Skeletal muscle satellite cell (primary cell): ENCODE data around the gene C19orf12.

ENCODE experiments used
- H3K27me3 ChIP-seq: 2 replicates; pipeline ENCODE4 v1.7.0; 2013; ENCODE audit warnings: low read length; ENCODE audit not compliant: control insufficient read depth, insufficient read depth
- H3K36me3 ChIP-seq: 2 replicates; pipeline ENCODE4 v1.7.0; 2013; ENCODE audit warnings: mild to moderate bottlenecking, control low read depth, low read length; ENCODE audit not compliant: insufficient read depth
- H3K4me1 ChIP-seq: 2 replicates; pipeline ENCODE4 v1.7.0; 2013; ENCODE audit warnings: low read length; ENCODE audit not compliant: control insufficient read depth, insufficient read depth
- H3K4me2 ChIP-seq: 2 replicates; pipeline ENCODE4 v1.7.0; 2013; ENCODE audit warnings: mild to moderate bottlenecking, low read length
- H3K4me3 ChIP-seq: 2 replicates; pipeline ENCODE4 v1.7.0; 2013; ENCODE audit warnings: low read length
- H3K9ac ChIP-seq: 2 replicates; pipeline ENCODE4 v1.7.0; 2013; ENCODE audit warnings: mild to moderate bottlenecking, low read depth, low read length, moderate library complexity
- H3K9me3 ChIP-seq: replicated peaks from 2 replicates; pipeline ENCODE4 v1.7.0; 2013; ENCODE audit warnings: mild to moderate bottlenecking, control low read depth, low read length

Gene C19orf12

DNA sequence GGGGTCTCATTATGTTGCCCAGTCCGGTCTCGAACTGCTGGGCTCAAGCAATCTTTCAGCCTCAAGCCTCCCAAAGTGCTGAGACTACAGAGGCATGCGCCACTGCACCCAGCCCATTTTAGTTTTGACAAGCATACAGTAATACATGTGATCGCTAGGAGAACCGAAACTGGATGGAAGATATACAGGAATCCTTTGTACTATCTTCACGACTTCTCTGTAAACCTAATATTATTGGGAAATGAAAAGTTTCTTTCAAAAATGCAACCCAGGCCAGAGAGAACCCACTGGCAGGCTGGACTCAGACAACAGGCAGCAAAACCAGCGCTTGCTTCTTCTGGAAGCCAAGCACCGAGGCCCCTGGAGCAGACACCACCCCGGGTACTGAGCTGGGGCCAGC is 9.4 kb downstream of the C19orf12 start:
- Histone ChIP-seq H3K9ac (no peak overlapping the region), H3K36me3 (peaks cover 37% of the 10 kb centered on the region), H3K4me2 (no peak overlapping the region), H3K27me3 (no peaks in the 10 kb centered on the region), H3K9me3 (no peaks in the 10 kb centered on the region), H3K4me3 (no peak overlapping the region), H3K4me1 (peaks cover 4% of the 10 kb centered on the region)

DNA sequence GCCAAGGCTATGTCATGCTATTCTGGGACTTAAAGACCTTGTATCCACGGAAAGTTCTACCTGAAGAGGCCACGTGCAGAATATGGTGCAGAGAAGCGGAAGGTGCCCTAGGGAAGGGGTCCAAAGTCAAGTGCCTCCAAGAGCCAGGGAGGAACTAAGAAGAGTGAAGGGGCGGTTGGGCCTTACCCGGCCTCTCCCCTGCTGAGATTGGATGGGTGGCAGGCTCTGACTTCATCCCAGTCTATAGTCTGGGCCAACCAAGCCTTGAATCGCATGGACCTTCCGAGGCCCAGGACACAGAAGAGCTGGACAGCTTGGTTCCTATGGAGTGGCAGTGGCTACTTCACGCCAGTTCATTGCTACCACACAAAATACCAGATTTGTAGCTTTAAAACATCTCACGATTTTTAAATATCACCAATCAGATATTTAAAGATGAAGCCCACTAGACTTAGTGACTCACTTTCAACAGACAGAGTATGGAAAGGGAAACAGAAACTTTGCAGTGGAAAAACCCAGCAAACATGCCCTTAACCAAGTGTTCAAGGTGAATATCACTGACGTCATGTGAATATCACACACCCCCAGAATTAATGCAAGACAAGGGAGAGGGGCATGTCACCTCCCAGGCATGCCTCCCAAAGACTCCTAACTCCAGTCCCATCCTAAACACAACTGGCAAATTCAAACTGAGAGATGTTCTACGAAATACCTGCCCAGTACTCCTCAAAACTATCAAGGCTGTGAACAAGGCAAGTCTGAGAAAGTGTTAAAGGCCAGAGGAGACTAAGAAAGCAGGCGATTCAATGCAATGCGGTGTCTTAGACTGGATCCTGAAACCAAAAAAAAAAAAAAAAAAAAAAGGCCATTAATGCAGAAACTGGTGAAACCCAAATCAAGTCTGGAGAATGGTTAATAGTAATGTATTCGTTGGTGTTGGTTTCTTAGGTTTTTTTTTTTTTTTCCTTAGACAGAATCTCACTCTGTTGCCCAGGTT is 10.2 kb downstream of the C19orf12 start:
- Histone ChIP-seq H3K4me1 (peaks cover 4% of the 10 kb centered on the region), H3K36me3 (peaks cover 37% of the 10 kb centered on the region), H3K9me3 (no peaks in the 10 kb centered on the region), H3K27me3 (no peaks in the 10 kb centered on the region), H3K4me2 (no peak overlapping the region), H3K9ac (no peak overlapping the region), H3K4me3 (no peak overlapping the region)

DNA sequence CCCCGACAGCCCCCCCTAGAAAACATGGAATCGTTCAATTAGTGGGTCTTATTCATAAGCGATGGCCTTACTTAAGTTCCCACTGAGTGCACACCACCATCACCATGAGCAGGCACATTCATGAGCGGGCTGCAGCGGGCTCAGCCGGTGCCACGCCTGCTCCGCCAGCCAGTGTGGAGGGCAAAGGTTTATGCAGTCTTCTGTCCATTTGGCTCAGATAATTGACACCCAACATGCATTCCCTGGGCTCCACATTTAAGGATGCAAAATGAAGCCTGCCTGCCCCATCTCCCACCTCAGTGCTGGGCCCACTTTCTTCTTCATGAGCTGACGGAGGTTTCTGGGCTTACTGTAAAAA is 12.1 kb downstream of the C19orf12 start:
- no peak overlapping the region for H3K4me2 ChIP-seq
- peaks cover 37% of the 10 kb centered on the region for H3K36me3 ChIP-seq
- no peak overlapping the region for H3K9ac ChIP-seq

DNA sequence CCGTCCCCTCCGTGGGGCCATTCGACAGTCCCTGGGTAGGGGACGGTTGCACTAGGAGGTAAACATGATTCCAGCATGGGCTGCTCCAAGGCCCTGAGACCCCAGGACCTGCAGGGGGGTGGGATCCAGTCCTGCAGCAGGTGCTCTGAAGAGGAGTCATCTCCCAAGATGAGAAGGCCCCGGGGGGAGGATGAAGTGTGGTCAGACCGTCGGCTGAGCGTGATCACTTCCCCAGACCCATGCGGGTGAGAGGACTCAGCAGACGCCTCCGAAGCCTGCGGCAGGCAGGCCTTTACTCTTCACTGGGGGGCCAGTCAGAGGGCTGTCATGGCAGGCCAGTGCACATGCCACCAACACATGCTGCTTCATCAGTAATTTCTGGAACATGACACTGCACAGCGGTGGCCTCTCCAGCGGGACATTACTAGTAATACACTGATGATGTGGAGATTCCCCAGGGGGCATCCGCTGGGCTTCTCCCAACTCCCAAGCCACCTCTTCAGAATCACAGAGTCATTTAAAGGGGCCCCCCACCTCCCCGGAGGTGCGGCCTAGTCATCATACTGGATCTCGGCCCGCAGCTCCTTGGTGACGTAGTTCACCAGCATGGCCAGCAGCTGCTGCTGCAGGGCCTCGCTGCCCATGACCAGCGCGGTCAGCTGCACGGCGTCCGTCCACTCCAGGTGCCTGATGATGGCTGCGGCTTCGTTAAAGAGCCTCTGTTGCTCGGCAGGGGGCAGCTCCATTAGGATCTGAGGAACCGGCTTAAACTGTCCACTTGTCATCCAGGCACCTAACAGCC is 12.7 kb downstream of the C19orf12 start:
- peaks cover 35% of the 10 kb centered on the region for H3K36me3 ChIP-seq
- no peak overlapping the region for H3K4me3 ChIP-seq
- no peak overlapping the region for H3K9ac ChIP-seq
- peaks cover 4% of the 10 kb centered on the region for H3K4me1 ChIP-seq
- no peak overlapping the region for H3K4me2 ChIP-seq
- H3K9me3 ChIP-seq: no peaks in the 10 kb centered on the region
- H3K27me3 ChIP-seq: no peaks in the 10 kb centered on the region

More for the DNA sequence above, 12.1 kb downstream of the C19orf12 start:
- no peaks in the 10 kb centered on the region for H3K9me3 ChIP-seq
- peaks cover 4% of the 10 kb centered on the region for H3K4me1 ChIP-seq
- H3K4me3 ChIP-seq: no peak overlapping the region
- no peaks in the 10 kb centered on the region for H3K27me3 ChIP-seq

DNA sequence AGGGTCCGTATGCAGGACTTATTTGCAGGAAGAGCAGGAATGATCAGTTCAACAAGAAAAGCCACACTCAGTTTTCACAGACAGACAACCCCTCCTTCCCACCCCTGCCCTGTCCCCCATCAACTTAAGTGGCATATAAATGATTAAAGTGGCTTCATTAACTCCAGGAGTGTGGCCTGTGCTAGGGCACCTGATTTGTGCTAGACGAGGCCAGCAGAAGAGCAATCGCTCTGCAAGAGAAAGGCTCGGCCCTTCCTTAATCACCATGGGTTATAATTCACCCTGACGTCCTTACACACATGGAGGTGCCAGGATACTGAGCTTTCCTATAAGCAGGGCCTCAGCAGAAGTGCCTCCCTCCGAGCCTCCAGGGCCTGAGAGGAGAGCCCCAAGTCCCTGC is 14.6 kb downstream of the C19orf12 start:
- no peaks in the 10 kb centered on the region for H3K9me3 ChIP-seq
- no peaks in the 10 kb centered on the region for H3K27me3 ChIP-seq
- H3K9ac ChIP-seq: no peak overlapping the region
- H3K4me3 ChIP-seq: no peak overlapping the region
- H3K4me2 ChIP-seq: no peak overlapping the region
- H3K4me1 ChIP-seq: peaks cover 4% of the 10 kb centered on the region
- H3K36me3 ChIP-seq: peaks cover 26% of the 10 kb centered on the region

DNA sequence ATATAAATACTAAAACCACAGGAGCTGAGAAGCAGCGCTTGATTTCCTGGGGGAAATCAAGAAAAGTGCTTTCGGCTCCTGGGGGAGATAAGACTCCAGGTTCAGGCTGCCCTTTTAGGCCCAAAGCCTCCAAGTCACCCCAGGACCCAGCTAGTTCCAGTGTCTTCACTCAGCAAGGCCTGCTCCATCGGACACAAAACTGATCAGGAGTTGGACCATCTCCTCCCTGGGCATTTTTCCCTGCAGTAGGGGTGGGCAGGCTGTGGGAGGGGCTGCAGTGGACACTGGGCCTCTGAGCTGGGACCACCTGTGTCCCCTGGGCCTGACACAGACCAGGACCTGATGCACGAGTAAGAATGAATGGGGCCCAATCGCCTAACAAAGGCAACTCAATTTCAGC is 15.2 kb downstream of the C19orf12 start:
- H3K4me3 ChIP-seq: no peak overlapping the region
- no peaks in the 10 kb centered on the region for H3K27me3 ChIP-seq
- H3K4me1 ChIP-seq: peaks cover 4% of the 10 kb centered on the region

DNA sequence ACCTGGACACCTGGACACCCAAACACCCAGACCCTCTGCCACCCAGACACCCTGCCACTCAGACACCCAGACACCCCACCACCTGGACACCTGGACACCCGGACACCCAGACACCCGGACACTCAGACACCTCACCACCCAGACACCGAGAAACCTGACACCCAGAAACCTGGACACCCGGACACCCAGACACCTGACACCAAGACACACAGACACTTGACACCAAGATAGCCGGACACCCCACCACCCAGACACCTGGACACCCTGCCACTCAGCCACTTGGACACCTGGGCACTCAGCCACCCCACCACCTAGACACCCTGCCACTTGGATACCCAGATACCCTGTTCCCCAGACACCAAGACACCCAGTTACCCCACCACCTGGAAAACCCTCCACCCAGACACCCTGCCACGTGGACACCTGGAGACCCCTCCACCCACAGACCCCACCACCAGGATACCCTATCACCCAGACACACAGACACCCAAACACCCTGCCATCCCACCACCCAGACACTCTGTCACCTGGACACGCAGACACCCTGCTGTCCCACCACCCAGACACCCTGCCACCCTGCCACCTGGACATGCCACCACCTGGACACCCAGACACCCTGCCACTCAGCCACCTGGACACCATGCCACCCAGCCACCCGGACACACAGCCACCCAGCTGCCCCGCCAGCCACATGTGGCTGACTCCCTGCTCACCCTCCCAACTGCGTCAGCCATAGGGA is 17.4 kb downstream of the C19orf12 start:
- H3K36me3 ChIP-seq: peaks cover 8% of the 10 kb centered on the region
- no peaks in the 10 kb centered on the region for H3K9me3 ChIP-seq
- H3K4me3 ChIP-seq: no peak overlapping the region
- H3K4me1 ChIP-seq: peaks cover 5% of the 10 kb centered on the region
- H3K4me2 ChIP-seq: no peak overlapping the region
- H3K9ac ChIP-seq: no peak overlapping the region
- H3K27me3 ChIP-seq: no peaks in the 10 kb centered on the region

More for the DNA sequence above, 15.2 kb downstream of the C19orf12 start:
- no peak overlapping the region for H3K4me2 ChIP-seq
- no peaks in the 10 kb centered on the region for H3K9me3 ChIP-seq
- no peak overlapping the region for H3K9ac ChIP-seq
- H3K36me3 ChIP-seq: peaks cover 19% of the 10 kb centered on the region

DNA sequence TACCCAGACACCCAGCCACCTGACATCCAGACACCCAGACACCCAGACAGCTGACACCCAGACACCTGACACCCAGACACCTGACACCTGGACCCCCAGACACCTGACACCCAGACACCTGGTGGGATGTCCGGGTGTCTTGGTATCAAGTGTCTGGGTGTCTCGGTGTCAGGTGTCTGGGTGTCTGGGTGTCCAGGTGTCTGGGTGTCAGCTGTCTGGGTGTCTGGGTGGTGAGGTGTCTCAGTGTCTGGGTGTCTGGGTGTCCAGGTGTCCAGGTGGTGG is 18.6 kb downstream of the C19orf12 start:
- Histone ChIP-seq H3K36me3 (no peaks in the 10 kb centered on the region), H3K9ac (no peak overlapping the region), H3K4me1 (peaks cover 4% of the 10 kb centered on the region), H3K4me3 (no peak overlapping the region), H3K4me2 (no peak overlapping the region), H3K9me3 (no peaks in the 10 kb centered on the region), H3K27me3 (no peaks in the 10 kb centered on the region)

DNA sequence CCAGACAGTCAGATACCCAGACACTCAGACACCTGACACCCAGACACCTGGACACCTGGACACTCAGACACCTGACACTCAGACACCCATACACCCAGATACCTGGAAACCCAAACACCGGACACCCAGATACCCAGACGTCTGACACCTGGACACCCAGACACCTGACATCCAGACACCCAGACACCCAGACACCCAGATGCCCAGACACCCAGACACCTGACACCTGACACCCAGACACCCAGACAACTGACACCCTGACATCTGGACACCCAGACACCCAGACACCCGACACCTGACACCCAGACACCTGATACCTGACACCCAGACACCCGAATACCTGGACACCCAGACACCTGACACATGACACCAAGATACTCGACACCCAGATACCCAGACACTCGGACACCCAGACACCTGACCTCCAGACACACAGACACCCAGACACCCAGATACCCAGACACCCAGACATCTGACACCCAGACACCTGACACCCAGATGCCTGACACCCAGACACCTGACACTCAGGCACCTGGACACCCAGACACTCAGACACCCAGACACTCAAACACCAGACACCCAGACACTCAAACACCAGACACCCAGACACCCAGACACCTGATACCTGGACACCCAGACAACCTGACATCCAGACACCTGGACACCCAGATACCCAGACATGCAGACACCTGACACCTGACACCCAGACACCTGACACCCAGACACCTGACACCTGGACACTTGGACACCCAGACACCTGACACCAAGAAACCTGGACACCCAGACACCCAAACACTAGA is 19.1 kb downstream of the C19orf12 start:
- H3K4me1 ChIP-seq: peaks cover 4% of the 10 kb centered on the region
- no peak overlapping the region for H3K4me2 ChIP-seq
- H3K36me3 ChIP-seq: no peaks in the 10 kb centered on the region
- H3K4me3 ChIP-seq: no peak overlapping the region
- H3K9ac ChIP-seq: no peak overlapping the region
- no peaks in the 10 kb centered on the region for H3K9me3 ChIP-seq
- no peaks in the 10 kb centered on the region for H3K27me3 ChIP-seq

DNA sequence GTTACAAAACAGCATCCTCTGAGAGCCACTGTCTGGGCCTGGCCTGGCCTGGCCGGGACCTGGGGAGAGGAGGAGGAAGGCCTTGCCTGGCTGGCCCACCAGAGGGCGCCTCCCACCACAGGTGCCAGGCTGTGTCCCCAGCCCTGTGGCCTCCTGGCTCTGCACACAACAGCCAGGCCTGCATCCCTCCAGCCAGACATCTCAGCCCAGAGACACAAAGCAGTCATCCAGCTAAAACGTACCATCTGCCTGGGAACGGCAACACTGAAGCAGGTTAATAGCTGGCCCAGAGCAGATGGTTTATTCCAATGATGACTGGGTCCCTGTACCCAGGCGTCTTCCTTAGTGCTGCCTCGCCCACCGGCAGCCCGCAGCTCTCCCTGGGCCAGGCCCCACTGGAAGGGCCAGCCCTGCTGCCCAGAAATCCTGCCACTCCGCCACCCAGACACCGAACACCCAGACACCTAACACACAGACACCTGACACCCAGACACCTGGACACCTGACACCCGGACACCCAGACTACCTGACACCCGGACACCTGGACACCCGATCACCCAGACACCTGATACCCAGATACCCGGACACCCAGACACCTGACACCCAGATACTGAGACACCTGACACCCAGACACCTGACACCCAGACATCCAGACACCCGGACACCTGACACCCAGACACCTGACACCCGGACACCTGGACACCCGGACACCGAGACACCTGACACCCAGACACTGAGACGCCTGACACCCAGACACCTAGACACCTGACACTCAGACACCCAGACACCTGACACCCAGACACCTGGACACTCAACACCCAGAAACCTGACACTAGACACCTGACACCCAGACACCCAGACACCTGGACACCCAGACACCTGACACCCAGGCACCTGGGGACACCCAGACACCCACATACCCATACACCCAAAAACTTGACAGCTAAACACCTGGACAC is 20.1 kb downstream of the C19orf12 start:
- H3K36me3 ChIP-seq: no peaks in the 10 kb centered on the region
- no peak overlapping the region for H3K4me3 ChIP-seq

More for the DNA sequence above, 20.1 kb downstream of the C19orf12 start:
- H3K9me3 ChIP-seq: peaks cover 4% of the 10 kb centered on the region
- no peak overlapping the region for H3K9ac ChIP-seq
- H3K4me1 ChIP-seq: peaks cover 4% of the 10 kb centered on the region
- no peak overlapping the region for H3K4me2 ChIP-seq
- H3K27me3 ChIP-seq: no peaks in the 10 kb centered on the region
